DND-41 (cell line): ENCODE results near the gene SLC27A3.
"Not testable (repeated sequence)": the region's sequence is repeated elsewhere in the genome, so short reads cannot be mapped to it uniquely, and the experiment has no call there.

Source experiments
- CTCF ChIP-seq: IDR thresholded peaks from 2 replicates; pipeline ENCODE4 v1.5.1; 2012; ENCODE audit warnings: borderline replicate concordance, low read length, moderate library complexity, mild to moderate bottlenecking; ENCODE audit not compliant: poor library complexity, severe bottlenecking; ENCODE audit errors: extremely low read depth
- EZH2 ChIP-seq: IDR thresholded peaks from 3 replicates; pipeline ENCODE4 v1.6.1; 2012; ENCODE audit warnings: borderline replicate concordance, low read depth, mild to moderate bottlenecking, moderate library complexity, low read length, inconsistent platforms; ENCODE audit not compliant: severe bottlenecking

- TF ChIP-seq CTCF, EZH2: not testable (repeated sequence)
These were observed 7.4 kb downstream of the SLC27A3 start for GRCh38 chr1:153782648-153783047.
